ENCODE results near the gene SBF1.

SBF1 gene

DNA sequence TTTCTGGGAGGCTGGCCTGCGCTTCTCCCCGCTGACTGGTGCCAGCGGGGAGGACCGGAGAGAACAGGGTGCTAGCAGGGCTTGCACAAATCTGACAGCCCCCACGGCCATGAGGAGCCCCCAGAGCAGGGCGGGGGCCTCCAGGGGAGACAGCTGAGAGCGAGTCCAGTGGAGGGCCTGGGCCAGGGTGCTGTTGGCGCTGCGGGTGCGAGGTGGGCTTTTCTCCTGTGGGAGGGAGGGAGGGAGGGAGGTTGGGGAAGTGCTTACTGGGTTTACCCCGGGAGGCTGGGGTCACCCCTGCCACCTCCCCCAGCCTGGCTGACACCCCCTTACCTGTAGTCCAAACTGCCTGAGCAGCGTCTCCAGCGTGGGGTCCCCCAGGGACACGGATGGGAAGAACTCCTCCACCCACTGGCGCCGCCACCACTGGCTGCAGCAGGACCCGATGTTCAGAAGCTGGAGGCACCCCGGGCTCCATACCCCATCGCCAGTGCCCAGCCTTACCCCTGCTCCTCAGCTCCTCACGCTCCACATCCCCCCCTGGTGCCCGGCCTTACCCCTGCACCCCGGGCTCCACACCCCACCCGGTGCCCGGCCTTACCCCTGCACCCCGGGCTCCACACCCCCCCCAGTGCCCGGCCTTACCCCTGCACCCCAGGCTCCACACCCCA is 28.8 kb upstream of the SBF1 start:
- Mint-ChIP-seq H3K27ac (no peak overlapping the region), H3K9me3 (no peaks in the 10 kb centered on the region), H3K36me3 (ENCODE audit: low read depth) (no peaks in the 10 kb centered on the region), H3K27me3 (ENCODE audit: low read depth) (no peaks in the 10 kb centered on the region), H3K4me1 (peaks cover 1% of the 10 kb centered on the region), H3K4me3 (no peak overlapping the region)
- TF ChIP-seq, protein P1, sequence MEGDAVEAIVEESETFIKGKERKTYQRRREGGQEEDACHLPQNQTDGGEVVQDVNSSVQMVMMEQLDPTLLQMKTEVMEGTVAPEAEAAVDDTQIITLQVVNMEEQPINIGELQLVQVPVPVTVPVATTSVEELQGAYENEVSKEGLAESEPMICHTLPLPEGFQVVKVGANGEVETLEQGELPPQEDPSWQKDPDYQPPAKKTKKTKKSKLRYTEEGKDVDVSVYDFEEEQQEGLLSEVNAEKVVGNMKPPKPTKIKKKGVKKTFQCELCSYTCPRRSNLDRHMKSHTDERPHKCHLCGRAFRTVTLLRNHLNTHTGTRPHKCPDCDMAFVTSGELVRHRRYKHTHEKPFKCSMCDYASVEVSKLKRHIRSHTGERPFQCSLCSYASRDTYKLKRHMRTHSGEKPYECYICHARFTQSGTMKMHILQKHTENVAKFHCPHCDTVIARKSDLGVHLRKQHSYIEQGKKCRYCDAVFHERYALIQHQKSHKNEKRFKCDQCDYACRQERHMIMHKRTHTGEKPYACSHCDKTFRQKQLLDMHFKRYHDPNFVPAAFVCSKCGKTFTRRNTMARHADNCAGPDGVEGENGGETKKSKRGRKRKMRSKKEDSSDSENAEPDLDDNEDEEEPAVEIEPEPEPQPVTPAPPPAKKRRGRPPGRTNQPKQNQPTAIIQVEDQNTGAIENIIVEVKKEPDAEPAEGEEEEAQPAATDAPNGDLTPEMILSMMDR (IDR thresholded peaks at IDR 0.05; ENCODE audit: unreplicated experiment in 3 of 3), result no peak

DNA sequence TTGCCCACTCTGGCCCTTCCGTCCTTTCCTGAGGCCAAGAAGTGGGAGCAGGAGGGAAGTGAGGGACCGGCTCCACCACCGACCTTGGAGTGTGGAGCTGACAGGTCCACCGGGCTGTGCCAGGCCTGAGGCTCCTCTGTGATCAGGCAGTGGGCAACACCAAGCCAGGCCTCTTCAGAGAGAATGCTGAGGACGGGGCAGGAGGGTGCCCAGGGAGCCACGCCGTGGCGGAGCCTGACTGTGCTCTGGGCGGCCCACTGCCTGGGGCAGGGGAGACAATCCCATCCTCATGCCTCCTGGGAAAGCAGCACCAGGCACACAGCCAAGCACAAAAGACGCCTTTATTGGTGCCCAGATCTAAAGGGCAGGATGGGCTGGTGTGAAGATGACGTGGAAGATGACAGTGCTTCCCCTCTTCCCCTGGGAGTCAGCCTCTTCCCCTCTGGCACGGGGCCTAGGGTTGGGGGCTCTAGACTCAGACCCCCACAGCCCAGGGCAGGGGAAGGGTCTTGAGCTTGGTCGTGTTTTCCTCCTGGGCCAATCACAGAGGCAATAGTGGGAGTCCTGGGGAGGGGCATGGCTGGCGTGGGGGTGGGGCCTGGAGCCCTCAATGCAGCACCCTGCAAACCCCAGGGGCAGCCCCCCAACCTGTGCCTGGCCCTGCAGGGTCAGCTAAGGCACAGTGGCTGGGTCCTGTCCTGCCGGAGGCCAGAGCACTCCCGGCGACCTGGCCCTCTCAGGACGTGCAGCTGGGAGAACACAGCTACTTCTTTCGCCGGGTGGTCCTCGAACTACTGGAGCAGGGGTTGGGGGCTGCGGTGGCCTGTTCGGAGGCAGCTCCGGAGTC is 28.0 kb upstream of the SBF1 start:
- Mint-ChIP-seq H3K9me3 (no peaks in the 10 kb centered on the region), H3K27me3 (ENCODE audit: low read depth) (peaks cover 5% of the 10 kb centered on the region), H3K27ac (no peak overlapping the region), H3K36me3 (ENCODE audit: low read depth) (no peaks in the 10 kb centered on the region), H3K4me3 (no peak overlapping the region), H3K4me1 (no peaks in the 10 kb centered on the region)
- TF ChIP-seq, protein P1 (IDR thresholded peaks at IDR 0.05; ENCODE audit: unreplicated experiment in 3 of 3), result no peak

DNA sequence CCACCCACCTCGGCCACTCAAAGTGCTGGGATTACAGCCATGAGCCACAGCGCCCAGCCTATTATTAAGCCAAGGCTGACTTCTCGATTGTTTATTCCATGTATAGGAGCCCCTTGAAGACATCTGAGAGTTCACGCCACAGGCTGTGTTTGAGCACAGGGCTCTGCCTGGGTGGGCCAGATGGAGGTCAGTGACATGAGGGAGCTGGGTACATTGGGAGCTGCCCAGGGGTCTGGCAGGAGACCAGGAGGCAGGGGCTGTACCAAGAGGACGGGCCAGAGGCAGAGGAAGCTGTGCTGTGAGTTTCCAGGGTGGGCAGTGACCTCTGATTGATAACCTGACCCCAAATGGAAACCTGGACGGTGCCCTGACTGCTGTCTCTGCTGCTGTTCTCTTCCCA is 27.3 kb upstream of the SBF1 start:
- H3K4me3 Mint-ChIP-seq, result peak overlapping the region in 2 of 3 experiments; percentile 38 to 66
- no peak overlapping the region for H3K27ac Mint-ChIP-seq
- H3K9me3 Mint-ChIP-seq, result no peaks in the 10 kb centered on the region
- no peaks in the 10 kb centered on the region for H3K4me1 Mint-ChIP-seq
- TF ChIP-seq, protein P1 (IDR thresholded peaks at IDR 0.05; ENCODE audit: unreplicated experiment in 3 of 3), result no peak
- peaks cover 6% of the 10 kb centered on the region for H3K27me3 Mint-ChIP-seq (ENCODE audit: low read depth)
- H3K36me3 Mint-ChIP-seq (ENCODE audit: low read depth), result no peaks in the 10 kb centered on the region

DNA sequence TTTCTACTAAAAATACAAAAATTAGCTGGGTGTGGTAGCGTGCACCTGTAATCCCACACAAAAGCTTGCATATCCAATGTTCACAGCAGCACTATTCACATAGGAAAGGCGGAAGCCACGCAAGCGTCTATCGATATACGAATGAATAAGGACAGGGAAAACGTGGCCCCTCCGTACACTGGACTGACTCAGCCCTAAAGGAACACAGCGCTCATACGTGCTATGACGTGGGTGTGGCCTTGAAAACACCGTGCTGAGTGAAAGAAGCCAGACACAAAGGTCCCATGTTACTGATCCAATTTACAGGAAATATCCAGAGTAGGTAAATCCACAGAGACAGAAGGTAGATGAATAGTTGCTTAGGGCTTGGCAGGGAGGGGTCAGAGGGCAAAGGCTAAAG is 25.6 kb upstream of the SBF1 start:
- peak overlapping the region in 1 of 3 experiments; percentile 65 for H3K4me3 Mint-ChIP-seq
- no peaks in the 10 kb centered on the region for H3K4me1 Mint-ChIP-seq
- peaks cover 6% of the 10 kb centered on the region for H3K27me3 Mint-ChIP-seq (ENCODE audit: low read depth)
- H3K36me3 Mint-ChIP-seq (ENCODE audit: low read depth), result no peaks in the 10 kb centered on the region
- TF ChIP-seq, protein P1 (IDR thresholded peaks at IDR 0.05; ENCODE audit: unreplicated experiment in 3 of 3), result no peak
- no peaks in the 10 kb centered on the region for H3K9me3 Mint-ChIP-seq
- H3K27ac Mint-ChIP-seq, result no peak overlapping the region

DNA sequence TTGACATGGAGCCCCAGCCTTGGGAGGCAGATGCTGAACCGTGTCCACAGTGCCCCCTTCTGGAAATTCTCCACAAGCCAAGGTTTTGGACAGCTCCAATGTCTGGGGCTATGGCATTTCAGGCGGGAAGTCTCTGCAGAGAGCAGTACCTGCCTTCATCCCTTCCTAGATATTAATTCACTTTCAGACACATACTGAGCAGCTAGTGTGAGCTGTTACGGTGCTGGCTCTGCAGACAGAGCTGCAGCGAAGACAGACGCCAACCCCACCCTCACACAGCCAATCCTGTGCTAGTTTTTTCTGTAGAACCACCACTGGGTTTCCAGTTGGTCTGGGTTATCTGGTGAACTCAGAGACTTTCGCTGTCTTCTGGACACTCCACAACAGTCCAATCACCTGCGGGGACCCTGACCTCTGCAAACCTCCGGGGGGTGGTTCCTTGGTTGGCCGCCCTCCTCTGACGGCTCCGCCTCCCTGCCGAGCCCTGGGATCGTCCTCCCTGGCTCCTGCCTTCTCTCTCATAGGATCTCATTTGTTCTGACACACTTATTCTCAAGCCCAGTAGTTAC is 23.6 kb upstream of the SBF1 start:
- Mint-ChIP-seq H3K27ac (peak overlapping the region in 1 of 3 experiments; percentile 19), H3K4me3 (peak overlapping the region in 1 of 3 experiments; percentile 16), H3K36me3 (ENCODE audit: low read depth) (no peaks in the 10 kb centered on the region), H3K4me1 (no peaks in the 10 kb centered on the region), H3K9me3 (no peaks in the 10 kb centered on the region), H3K27me3 (ENCODE audit: low read depth) (peaks cover 9% of the 10 kb centered on the region)
- TF ChIP-seq, protein P1 (IDR thresholded peaks at IDR 0.05; ENCODE audit: unreplicated experiment in 3 of 3), result peak; percentile 45 to 65 (median 53)

Data from nephron (organoid).